Thyroid gland (tissue), 4 donors: ENCODE results near the gene SLAMF8. TPM values are rescaled to one million over a fixed set of nuclear protein-coding genes. Genes with fewer than 3 reads are reported as not detected.
A peak's percentile ranks its signal among the peaks of the same experiment; 100 is the strongest.

Experiments used
- DNase-seq, 2 donors: peaks; one replicate each; pipeline ENCODE4 v3.0.0-alpha.2; 2019
- H3K27ac ChIP-seq, 3 donors: fragments of 200-600 bp; sonication (generic); 1 replicate in 2 of 3; 2 replicates in 1 of 3; pipeline ENCODE4 v1.5.1; 2016 to 2019; ENCODE audit warnings: mild to moderate bottlenecking in 1 of 3, moderate library complexity in 1 of 3
- H3K27me3 ChIP-seq: fragments of 200-600 bp; sonication (generic); one replicate; pipeline ENCODE4 v1.5.1; 2019
- H3K36me3 ChIP-seq, 2 donors: fragments of 200-600 bp; sonication (generic); one replicate each; pipeline ENCODE4 v1.5.1; 2016 to 2019
- H3K4me1 ChIP-seq, 2 donors: fragments of 200-600 bp; sonication (generic); one replicate each; pipeline ENCODE4 v1.5.1; 2017 to 2019
- H3K4me3 ChIP-seq, 3 donors: fragments of 200-600 bp; sonication (generic); replicated peaks in 1 of 3; 1 replicate in 2 of 3; 2 replicates in 1 of 3; pipeline ENCODE4 v1.5.1; 2016; ENCODE audit warnings: mild to moderate bottlenecking in 1 of 3
- H3K9me3 ChIP-seq: fragments of 200-600 bp; sonication (generic); one replicate; pipeline ENCODE4 v1.5.1; 2017
- POLR2A ChIP-seq, 2 donors: fragments of 450-650 bp; IDR thresholded peaks; one replicate each; pipeline ENCODE4 v1.6.1; 2017; ENCODE audit warnings: antibody characterized with exemption in 2 of 2, mild to moderate bottlenecking in 2 of 2, moderate library complexity in 1 of 2
- WGBS, 2 donors: methylation state at CpG; one replicate each; pipeline ENCODE4 v1.1.5; 2017; 5-methylcytosine and 5-hydroxymethylcytosine counted together
- intact Hi-C: fragments of 100-400 bp; cut with DNase I; formaldehyde crosslinking; loops from one replicate; pipeline ENCODE4 v1.15.1; 2023
- total RNA-seq, 4 donors: library from RNA; depleted of rRNA; stranded (reverse); fragments of >200 nt; gene quantifications; one replicate each; pipeline ENCODE4 v1.2.3, GENCODE V29; 2016
- TF ChIP-seq, protein P1 (sequence below), 6 experiments: fragments of 200-600 bp in 3 of 6; fragments of 450-650 bp in 3 of 6; sonication (generic) in 3 of 6; IDR thresholded peaks; one replicate each; pipeline ENCODE4 v1.5.1; 2016 to 2019; ENCODE audit warnings: antibody characterized with exemption in 6 of 6, mild to moderate bottlenecking in 2 of 6, inconsistent platforms in 1 of 6, moderate library complexity in 1 of 6

The SLAMF8 gene
- total RNA-seq, 4 donors from 2014 or later = 1.6 to 6.3 (median 2.1) TPM

DNA sequence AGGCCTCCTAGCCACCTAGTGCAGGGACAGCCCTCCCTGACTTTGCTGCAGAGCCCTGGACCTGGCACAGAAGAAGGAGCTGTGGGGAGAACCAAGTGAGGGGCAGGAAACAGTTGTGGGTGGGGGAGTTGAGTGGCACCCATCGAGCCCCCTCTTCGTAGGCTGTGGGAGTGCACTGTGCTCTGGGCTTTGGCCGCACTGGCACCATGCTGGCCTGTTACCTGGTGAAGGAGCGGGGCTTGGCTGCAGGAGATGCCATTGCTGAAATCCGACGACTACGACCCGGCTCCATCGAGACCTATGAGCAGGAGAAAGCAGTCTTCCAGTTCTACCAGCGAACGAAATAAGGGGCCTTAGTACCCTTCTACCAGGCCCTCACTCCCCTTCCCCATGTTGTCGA is 44.7 kb upstream of the SLAMF8 start:
- intact Hi-C loops = loop anchor here (5.0 kb wide), 2 partner anchors 105 to 250 kb away; partner anchors contain the start of gene PIGM

DNA sequence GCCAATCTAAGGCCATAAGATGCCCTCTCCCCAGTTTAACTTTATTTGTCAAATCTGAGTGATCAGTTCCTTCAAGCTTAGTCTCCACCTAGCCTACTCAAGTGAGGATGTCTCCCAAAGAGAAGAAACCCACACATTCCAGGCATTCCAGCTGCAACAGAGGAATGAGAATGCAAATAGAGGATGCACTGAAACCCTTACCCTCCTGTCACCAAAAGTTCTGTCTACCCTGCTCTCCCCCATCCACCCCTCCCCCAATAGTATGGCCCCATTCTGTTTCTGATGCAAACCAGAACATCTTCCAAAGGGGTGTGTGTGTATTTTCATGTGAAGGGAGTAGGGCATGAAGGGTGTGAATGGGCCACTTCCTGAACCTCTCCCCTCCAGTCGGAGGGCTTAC is 42.9 kb upstream of the SLAMF8 start:
- H3K4me3 ChIP-seq = no peak overlapping the region
- H3K27me3 ChIP-seq = no peaks in the 10 kb centered on the region
- DNase-seq = no peak
- H3K36me3 ChIP-seq = no peaks in the 10 kb centered on the region
- no peaks in the 10 kb centered on the region for H3K9me3 ChIP-seq
- peaks cover 4 to 8% of the 10 kb centered on the region in 2 donors for H3K4me1 ChIP-seq
- TF ChIP-seq, protein P1, sequence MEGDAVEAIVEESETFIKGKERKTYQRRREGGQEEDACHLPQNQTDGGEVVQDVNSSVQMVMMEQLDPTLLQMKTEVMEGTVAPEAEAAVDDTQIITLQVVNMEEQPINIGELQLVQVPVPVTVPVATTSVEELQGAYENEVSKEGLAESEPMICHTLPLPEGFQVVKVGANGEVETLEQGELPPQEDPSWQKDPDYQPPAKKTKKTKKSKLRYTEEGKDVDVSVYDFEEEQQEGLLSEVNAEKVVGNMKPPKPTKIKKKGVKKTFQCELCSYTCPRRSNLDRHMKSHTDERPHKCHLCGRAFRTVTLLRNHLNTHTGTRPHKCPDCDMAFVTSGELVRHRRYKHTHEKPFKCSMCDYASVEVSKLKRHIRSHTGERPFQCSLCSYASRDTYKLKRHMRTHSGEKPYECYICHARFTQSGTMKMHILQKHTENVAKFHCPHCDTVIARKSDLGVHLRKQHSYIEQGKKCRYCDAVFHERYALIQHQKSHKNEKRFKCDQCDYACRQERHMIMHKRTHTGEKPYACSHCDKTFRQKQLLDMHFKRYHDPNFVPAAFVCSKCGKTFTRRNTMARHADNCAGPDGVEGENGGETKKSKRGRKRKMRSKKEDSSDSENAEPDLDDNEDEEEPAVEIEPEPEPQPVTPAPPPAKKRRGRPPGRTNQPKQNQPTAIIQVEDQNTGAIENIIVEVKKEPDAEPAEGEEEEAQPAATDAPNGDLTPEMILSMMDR (IDR thresholded peaks at IDR 0.05) = no peak
- TF ChIP-seq POLR2A (IDR thresholded peaks at IDR 0.05) = no peak
- WGBS, 2 donors = 83 to 92% methylated on average over 1 of the region's 1 CpG
- intact Hi-C loops = loop anchor here (5.0 kb wide), 2 partner anchors 104 to 249 kb away; partner anchors contain the start of gene PIGM
- no peak overlapping the region for H3K27ac ChIP-seq

More for the DNA sequence above, 44.7 kb upstream of the SLAMF8 start:
- H3K27me3 ChIP-seq = no peaks in the 10 kb centered on the region
- H3K4me1 ChIP-seq = peaks cover 4 to 8% of the 10 kb centered on the region in 2 donors
- H3K9me3 ChIP-seq = no peaks in the 10 kb centered on the region
- no peak overlapping the region for H3K27ac ChIP-seq
- no peak for DNase-seq
- TF ChIP-seq, protein P1 (IDR thresholded peaks at IDR 0.05) = no peak
- no peak for TF ChIP-seq POLR2A (IDR thresholded peaks at IDR 0.05)
- no peaks in the 10 kb centered on the region for H3K36me3 ChIP-seq
- H3K4me3 ChIP-seq = peak overlapping the region in 1 of 3 donors; percentile 93
- 89 to 91% methylated on average over 4 to 12 of the region's 12 CpGs for WGBS, 2 donors

GRCh38 chr1:159786465-159786864 is 40.2 kb upstream of the SLAMF8 start:
- no peak for DNase-seq
- no peaks in the 10 kb centered on the region for H3K36me3 ChIP-seq
- H3K27ac ChIP-seq = no peak overlapping the region
- no peaks in the 10 kb centered on the region for H3K9me3 ChIP-seq
- H3K4me3 ChIP-seq = no peak overlapping the region
- no peaks in the 10 kb centered on the region for H3K27me3 ChIP-seq
- H3K4me1 ChIP-seq = peaks cover 4 to 8% of the 10 kb centered on the region in 2 donors
- TF ChIP-seq, protein P1 (IDR thresholded peaks at IDR 0.05) = no peak
- no peak for TF ChIP-seq POLR2A (IDR thresholded peaks at IDR 0.05)
- 56 to 62% methylated on average over 3 of the region's 3 CpGs for WGBS, 2 donors
- intact Hi-C loops = no loop called here

- intact Hi-C loops = no loop called here
- no peak for DNase-seq
- Histone ChIP-seq H3K36me3 (no peaks in the 10 kb centered on the region), H3K9me3 (no peaks in the 10 kb centered on the region), H3K4me1 (peaks cover 0 to 3% of the 10 kb centered on the region in 2 donors), H3K27me3 (no peaks in the 10 kb centered on the region), H3K4me3 (no peak overlapping the region), H3K27ac (no peak overlapping the region)
- 50 to 63% methylated on average over 3 of the region's 3 CpGs for WGBS, 2 donors
- TF ChIP-seq, protein P1 (IDR thresholded peaks at IDR 0.05) = no peak
- no peak for TF ChIP-seq POLR2A (IDR thresholded peaks at IDR 0.05)
These were observed 39.7 kb upstream of the SLAMF8 start for GRCh38 chr1:159786966-159787365.

- intact Hi-C loops = loop anchor here (10.0 kb wide), 1 partner anchor 224 kb away; no protein-coding TSS in a partner anchor
- no peak for TF ChIP-seq POLR2A (IDR thresholded peaks at IDR 0.05)
- TF ChIP-seq, protein P1 (IDR thresholded peaks at IDR 0.05) = peak in 5 of 6 experiments; percentile 26 to 50 (median 39)
- H3K27me3 ChIP-seq = no peaks in the 10 kb centered on the region
- no peak overlapping the region for H3K27ac ChIP-seq
- no peaks in the 10 kb centered on the region for H3K36me3 ChIP-seq
- DNase-seq = peak in 1 of 2 donors; percentile 14
- H3K4me3 ChIP-seq = no peak overlapping the region
- 5 to 10% methylated on average over 2 of the region's 2 CpGs for WGBS, 2 donors
- no peaks in the 10 kb centered on the region for H3K4me1 ChIP-seq
- H3K9me3 ChIP-seq = no peaks in the 10 kb centered on the region
These were observed 36.3 kb upstream of the SLAMF8 start for GRCh38 chr1:159790237-159790917.
